Activated T-cell treated with anti-CD3 and anti-CD28 coated beads, Interleukin-2, amount 50 U/mL, for 72 hours (primary cell): ENCODE data around the gene RDH11. TPM values are rescaled to one million over a fixed set of nuclear protein-coding genes. Genes with fewer than 3 reads are reported as not detected.
A peak's percentile ranks its signal among the peaks of the same experiment; 100 is the strongest.

Experiments used
- ATAC-seq, 2 donors: fragments of 150-1000 bp; cut with Tn5 transposase; replicated peaks in 1 of 2; 2 replicates each; pipeline ENCODE4 v1.10.0; 2021; ENCODE audit warnings: moderate library complexity in 2 of 2, mild to moderate bottlenecking in 1 of 2
- DNase-seq, 2 donors: peaks; one replicate each; pipeline ENCODE4 v3.0.0; 2021 to 2022; ENCODE audit warnings: mixed read lengths in 1 of 2
- H3K27ac Mint-ChIP-seq: one replicate; pipeline ENCODE4 v1.8.0; 2022; ENCODE audit warnings: mild to moderate bottlenecking, moderate library complexity, mixed read lengths
- H3K27me3 Mint-ChIP-seq: one replicate; pipeline ENCODE4 v1.8.0; 2022; ENCODE audit warnings: low read depth, mixed read lengths
- H3K36me3 Mint-ChIP-seq, 2 donors: one replicate each; pipeline ENCODE4 v1.8.0; 2022; ENCODE audit warnings: mixed read lengths in 2 of 2, mild to moderate bottlenecking in 1 of 2; ENCODE audit not compliant: insufficient read depth in 2 of 2
- H3K4me1 Mint-ChIP-seq: one replicate; pipeline ENCODE4 v1.8.0; 2022; ENCODE audit warnings: low read depth, mixed read lengths
- H3K4me3 Mint-ChIP-seq, 2 donors: one replicate each; pipeline ENCODE4 v1.8.0; 2022; ENCODE audit warnings: mild to moderate bottlenecking in 2 of 2, mixed read lengths in 2 of 2, moderate library complexity in 2 of 2
- H3K9me3 Mint-ChIP-seq, 2 donors: one replicate each; pipeline ENCODE4 v1.8.0; 2022; ENCODE audit warnings: mixed read lengths in 2 of 2
- total RNA-seq, 2 donors: library from RNA; stranded (reverse); gene quantifications; one replicate each; pipeline ENCODE4 v1.2.3, GENCODE V29; 2022

RDH11 gene
- 10 to 100 TPM; 47.4 to 49.9 TPM for total RNA-seq

GRCh38 chr14:67695394-67695949, at the start of gene RDH11:
Gene RDH11 (minus strand): TSS chr14:67695764. CDS start chr14:67695703, 61 bp downstream.
- Mint-ChIP-seq H3K27ac (peak within 1 kb of the TSS; percentile 82), H3K36me3 (peaks cover 8 to 10% of the 10 kb centered on the region in 2 donors), H3K4me3 (peak within 1 kb of the TSS; percentile 93 to 98), H3K9me3 (no peaks in the 10 kb centered on the region), H3K4me1 (peaks cover 31% of the 10 kb centered on the region), H3K27me3 (no peaks in the 10 kb centered on the region)
- DNase-seq (peak; percentile 82 to 87), ATAC-seq (peak; percentile 87 to 91)

- H3K4me1 Mint-ChIP-seq = peaks cover 5% of the 10 kb centered on the region
- no peak for DNase-seq
- H3K36me3 Mint-ChIP-seq = no peaks in the 10 kb centered on the region
- no peak overlapping the region for H3K27ac Mint-ChIP-seq
- no peak overlapping the region for H3K4me3 Mint-ChIP-seq
- no peaks in the 10 kb centered on the region for H3K9me3 Mint-ChIP-seq
- ATAC-seq = no peak
- H3K27me3 Mint-ChIP-seq = no peaks in the 10 kb centered on the region
Observed at GRCh38 chr14:67744046-67744445, 48.5 kb upstream of the RDH11 start.

GRCh38 chr14:67738740-67739504, 43.4 kb upstream of the RDH11 start:
- no peaks in the 10 kb centered on the region for H3K9me3 Mint-ChIP-seq
- H3K4me1 Mint-ChIP-seq = no peaks in the 10 kb centered on the region
- DNase-seq = no peak
- H3K27ac Mint-ChIP-seq = no peak overlapping the region
- ATAC-seq = no peak
- H3K4me3 Mint-ChIP-seq = no peak overlapping the region
- H3K36me3 Mint-ChIP-seq = no peaks in the 10 kb centered on the region
- no peaks in the 10 kb centered on the region for H3K27me3 Mint-ChIP-seq

GRCh38 chr14:67736771-67737170, 41.2 kb upstream of the RDH11 start:
- H3K36me3 Mint-ChIP-seq = no peaks in the 10 kb centered on the region
- no peaks in the 10 kb centered on the region for H3K4me1 Mint-ChIP-seq
- H3K27ac Mint-ChIP-seq = no peak overlapping the region
- DNase-seq = no peak
- H3K9me3 Mint-ChIP-seq = no peaks in the 10 kb centered on the region
- ATAC-seq = no peak
- no peaks in the 10 kb centered on the region for H3K27me3 Mint-ChIP-seq
- no peak overlapping the region for H3K4me3 Mint-ChIP-seq

GRCh38 chr14:67735336-67736147, 40.0 kb upstream of the RDH11 start:
- Mint-ChIP-seq H3K27ac (no peak overlapping the region), H3K4me1 (no peaks in the 10 kb centered on the region), H3K36me3 (no peaks in the 10 kb centered on the region)

GRCh38 chr14:67734675-67735074, 39.1 kb upstream of the RDH11 start:
- no peak for DNase-seq
- H3K9me3 Mint-ChIP-seq = no peaks in the 10 kb centered on the region
- no peaks in the 10 kb centered on the region for H3K27me3 Mint-ChIP-seq
- H3K36me3 Mint-ChIP-seq = no peaks in the 10 kb centered on the region
- no peak overlapping the region for H3K27ac Mint-ChIP-seq
- no peaks in the 10 kb centered on the region for H3K4me1 Mint-ChIP-seq
- H3K4me3 Mint-ChIP-seq = no peak overlapping the region
- ATAC-seq = no peak

More at GRCh38 chr14:67735336-67736147, 40.0 kb upstream of the RDH11 start:
- DNase-seq = no peak
- ATAC-seq = no peak
- Mint-ChIP-seq H3K27me3 (no peaks in the 10 kb centered on the region), H3K4me3 (no peak overlapping the region), H3K9me3 (no peaks in the 10 kb centered on the region)

- DNase-seq (no peak), ATAC-seq (no peak)
- Mint-ChIP-seq H3K4me1 (no peaks in the 10 kb centered on the region), H3K4me3 (no peak overlapping the region), H3K36me3 (no peaks in the 10 kb centered on the region), H3K27ac (no peak overlapping the region), H3K27me3 (no peaks in the 10 kb centered on the region), H3K9me3 (no peaks in the 10 kb centered on the region)
Observed at GRCh38 chr14:67733616-67734015, 38.1 kb upstream of the RDH11 start.

- H3K4me3 Mint-ChIP-seq = no peak overlapping the region
- H3K27me3 Mint-ChIP-seq = peaks cover 17% of the 10 kb centered on the region
- no peak for DNase-seq
- H3K27ac Mint-ChIP-seq = no peak overlapping the region
- no peaks in the 10 kb centered on the region for H3K36me3 Mint-ChIP-seq
- H3K4me1 Mint-ChIP-seq = no peaks in the 10 kb centered on the region
- no peak for ATAC-seq
- no peaks in the 10 kb centered on the region for H3K9me3 Mint-ChIP-seq
Observed at GRCh38 chr14:67729072-67729885, 33.7 kb upstream of the RDH11 start.

GRCh38 chr14:67728258-67728657, 32.7 kb upstream of the RDH11 start:
- ATAC-seq (no peak), DNase-seq (no peak)
- no peaks in the 10 kb centered on the region for H3K36me3 Mint-ChIP-seq
- H3K4me1 Mint-ChIP-seq = no peaks in the 10 kb centered on the region
- no peak overlapping the region for H3K27ac Mint-ChIP-seq
- H3K4me3 Mint-ChIP-seq = no peak overlapping the region
- no peaks in the 10 kb centered on the region for H3K9me3 Mint-ChIP-seq
- peaks cover 28% of the 10 kb centered on the region for H3K27me3 Mint-ChIP-seq

- H3K4me1 Mint-ChIP-seq = peaks cover 5% of the 10 kb centered on the region
- DNase-seq = no peak
- no peak for ATAC-seq
- H3K27me3 Mint-ChIP-seq = peaks cover 37% of the 10 kb centered on the region
- H3K36me3 Mint-ChIP-seq = no peaks in the 10 kb centered on the region
- H3K9me3 Mint-ChIP-seq = no peaks in the 10 kb centered on the region
- H3K27ac Mint-ChIP-seq = no peak overlapping the region
- no peak overlapping the region for H3K4me3 Mint-ChIP-seq
Observed at GRCh38 chr14:67727361-67727760, 31.8 kb upstream of the RDH11 start.

GRCh38 chr14:67725171-67725570, 29.6 kb upstream of the RDH11 start:
- Mint-ChIP-seq H3K4me3 (no peak overlapping the region), H3K27me3 (peaks cover 54% of the 10 kb centered on the region), H3K36me3 (no peaks in the 10 kb centered on the region), H3K4me1 (peaks cover 11% of the 10 kb centered on the region), H3K9me3 (no peaks in the 10 kb centered on the region), H3K27ac (no peak overlapping the region)
- ATAC-seq (no peak), DNase-seq (no peak)

GRCh38 chr14:67722293-67722692, 26.7 kb upstream of the RDH11 start:
- no peak overlapping the region for H3K27ac Mint-ChIP-seq
- H3K9me3 Mint-ChIP-seq = no peaks in the 10 kb centered on the region
- peak overlapping the region; percentile 7 to 24 for H3K4me3 Mint-ChIP-seq
- H3K36me3 Mint-ChIP-seq = no peaks in the 10 kb centered on the region
- no peak for ATAC-seq
- peaks cover 54% of the 10 kb centered on the region for H3K27me3 Mint-ChIP-seq
- peaks cover 11% of the 10 kb centered on the region for H3K4me1 Mint-ChIP-seq
- no peak for DNase-seq
